ENCODE data around the gene HAPLN1.
A peak's percentile ranks its signal among the peaks of the same experiment; 100 is the strongest.
"Not testable (repeated sequence)": the region's sequence is repeated elsewhere in the genome, so short reads cannot be mapped to it uniquely, and the experiment has no call there.

HAPLN1 gene

GRCh38 chr5:83720836-83721537, at the start of gene HAPLN1:
Gene HAPLN1, minus strand, starts transcription at chr5:83720855. Its CDS starts 47,332 bp downstream, at chr5:83673523.
- no peak for DNase-seq (ENCODE audit: low read depth in 2 of 2)

GRCh38 chr5:83767409-83767992, 46.8 kb upstream of the HAPLN1 start:
- no peak for DNase-seq (ENCODE audit: low read depth in 2 of 2)

- no peak for DNase-seq (ENCODE audit: low read depth in 2 of 2)
Observed at GRCh38 chr5:83764101-83764500, 43.4 kb upstream of the HAPLN1 start.

- DNase-seq (ENCODE audit: low read depth in 2 of 2): no peak
Observed at GRCh38 chr5:83760579-83760978, 39.9 kb upstream of the HAPLN1 start.

- DNase-seq (ENCODE audit: low read depth in 2 of 2): no peak
Observed at GRCh38 chr5:83752700-83753099, 32.0 kb upstream of the HAPLN1 start.

GRCh38 chr5:83751201-83751600, 30.5 kb upstream of the HAPLN1 start:
- DNase-seq (ENCODE audit: low read depth in 2 of 2): no peak

GRCh38 chr5:83750749-83751148, 30.1 kb upstream of the HAPLN1 start:
- DNase-seq (ENCODE audit: low read depth in 2 of 2): no peak

- DNase-seq (ENCODE audit: low read depth in 2 of 2): no peak
Observed at GRCh38 chr5:83745816-83746215, 25.2 kb upstream of the HAPLN1 start.

GRCh38 chr5:83744821-83745220, 24.2 kb upstream of the HAPLN1 start:
- DNase-seq (ENCODE audit: low read depth in 2 of 2): no peak

- no peak for DNase-seq (ENCODE audit: low read depth in 2 of 2)
Observed at GRCh38 chr5:83742089-83742488, 21.4 kb upstream of the HAPLN1 start.

GRCh38 chr5:83741571-83741970, 20.9 kb upstream of the HAPLN1 start:
- DNase-seq (ENCODE audit: low read depth in 2 of 2): no peak

- no peak for DNase-seq (ENCODE audit: low read depth in 2 of 2)
Observed at GRCh38 chr5:83740741-83741140, 20.1 kb upstream of the HAPLN1 start.

- not testable (repeated sequence) for DNase-seq (ENCODE audit: low read depth in 2 of 2)
Observed at GRCh38 chr5:83736169-83736568, 15.5 kb upstream of the HAPLN1 start.

GRCh38 chr5:83735058-83735457, 14.4 kb upstream of the HAPLN1 start:
- DNase-seq (ENCODE audit: low read depth in 2 of 2): not testable (repeated sequence)

- DNase-seq (ENCODE audit: low read depth in 2 of 2): no peak
Observed at GRCh38 chr5:83731638-83732037, 11.0 kb upstream of the HAPLN1 start.

- DNase-seq (ENCODE audit: low read depth in 2 of 2): no peak
Observed at GRCh38 chr5:83729362-83729761, 8.7 kb upstream of the HAPLN1 start.

- DNase-seq (ENCODE audit: low read depth in 2 of 2): no peak
Observed at GRCh38 chr5:83726912-83727311, 6.3 kb upstream of the HAPLN1 start.

GRCh38 chr5:83724935-83725334, 4.3 kb upstream of the HAPLN1 start:
- no peak for DNase-seq (ENCODE audit: low read depth in 2 of 2)

- DNase-seq (ENCODE audit: low read depth in 2 of 2): no peak
Observed at GRCh38 chr5:83724001-83724400, 3.3 kb upstream of the HAPLN1 start.

GRCh38 chr5:83723031-83723430, 2.4 kb upstream of the HAPLN1 start:
- no peak for DNase-seq (ENCODE audit: low read depth in 2 of 2)

- DNase-seq (ENCODE audit: low read depth in 2 of 2): peak in 1 of 2 donors; percentile 9
Observed at GRCh38 chr5:83721953-83722901, 1.6 kb upstream of the HAPLN1 start.

GRCh38 chr5:83718936-83719495, 1.6 kb downstream of the HAPLN1 start:
- DNase-seq (ENCODE audit: low read depth in 2 of 2): no peak

Measured in stimulated activated CD4-positive, alpha-beta T cell treated with anti-CD3 and anti-CD28 coated beads, Interleukin-4, amount 100 ng/mL, for 48 hours (primary cell).